ENCODE measurements around the gene UBL4B.
A peak's percentile ranks its signal among the peaks of the same experiment; 100 is the strongest.

Gene UBL4B, protein sequence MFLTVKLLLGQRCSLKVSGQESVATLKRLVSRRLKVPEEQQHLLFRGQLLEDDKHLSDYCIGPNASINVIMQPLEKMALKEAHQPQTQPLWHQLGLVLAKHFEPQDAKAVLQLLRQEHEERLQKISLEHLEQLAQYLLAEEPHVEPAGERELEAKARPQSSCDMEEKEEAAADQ

DNA sequence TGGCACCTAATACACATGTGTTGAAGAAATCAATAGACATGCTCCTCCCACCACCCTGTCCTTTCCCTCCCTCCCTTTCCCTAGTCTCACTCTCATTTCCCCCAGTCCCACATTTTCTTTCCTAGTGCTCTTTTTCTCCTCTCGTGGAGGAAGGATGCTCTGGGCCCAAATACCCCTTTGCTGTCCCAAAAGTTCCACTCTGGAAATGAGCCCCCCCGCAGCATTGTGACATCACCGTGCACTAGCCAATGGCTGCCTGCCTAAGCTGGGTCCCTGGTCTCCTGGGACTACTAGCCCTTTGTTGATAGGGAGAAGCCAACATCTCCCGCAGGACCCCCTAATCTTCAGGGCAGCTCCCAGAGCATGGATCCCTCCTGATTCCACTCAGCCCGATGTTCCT is at the start of gene UBL4B:
TSS of gene UBL4B (plus strand) at position 301 of the 400 bp plus-strand sequence. CDS start at position 393, 92 bp downstream.
- no peaks in the 10 kb centered on the region for H3K9me3 Mint-ChIP-seq
- H3K27me3 Mint-ChIP-seq = peaks cover 92% of the 10 kb centered on the region
- no peak for ATAC-seq (replicated peaks; ENCODE audit: extremely low read depth, poor library complexity, severe bottlenecking)

DNA sequence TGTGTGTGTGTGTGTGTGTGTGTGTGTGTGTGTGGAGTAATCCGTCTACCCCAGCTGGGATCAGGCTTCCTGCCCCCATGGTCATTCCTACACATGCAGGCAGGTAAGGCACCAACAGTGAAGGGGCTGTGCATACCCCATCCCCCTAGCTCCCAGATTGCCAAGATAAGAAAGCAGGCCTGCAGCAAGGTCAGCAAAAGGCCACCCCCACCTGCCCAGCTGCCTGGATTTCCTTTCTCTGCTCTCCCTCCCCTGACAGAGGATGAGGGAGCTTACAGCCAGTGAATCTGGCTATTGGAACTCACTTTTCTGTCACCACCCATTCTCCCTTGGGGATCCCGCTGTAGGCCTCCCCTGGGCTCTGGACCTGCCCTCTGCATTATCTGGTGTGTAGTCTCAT is 49.6 kb upstream of the UBL4B start:
- Mint-ChIP-seq H3K4me1 (peaks cover 5% of the 10 kb centered on the region), H3K36me3 (ENCODE audit: insufficient read depth) (peaks cover 3% of the 10 kb centered on the region), H3K27ac (ENCODE audit: low read depth) (no peak overlapping the region), H3K4me3 (no peak overlapping the region), H3K9me3 (no peaks in the 10 kb centered on the region), H3K27me3 (peaks cover 19% of the 10 kb centered on the region)
- DNase-seq (ENCODE audit: low spot score in 2 of 2) = no peak
- ATAC-seq (replicated peaks; ENCODE audit: extremely low read depth, poor library complexity, severe bottlenecking) = no peak

More for the DNA sequence above, at the start of gene UBL4B:
- H3K4me1 Mint-ChIP-seq = peaks cover 5% of the 10 kb centered on the region
- H3K4me3 Mint-ChIP-seq = no peak within 1 kb of the TSS
- no peaks in the 10 kb centered on the region for H3K36me3 Mint-ChIP-seq (ENCODE audit: insufficient read depth)
- no peak within 1 kb of the TSS for H3K27ac Mint-ChIP-seq (ENCODE audit: low read depth)
- DNase-seq (ENCODE audit: low spot score in 2 of 2) = no peak

GRCh38 chr1:110063781-110064180 is 48.5 kb upstream of the UBL4B start:
- Mint-ChIP-seq H3K36me3 (ENCODE audit: insufficient read depth) (peaks cover 3% of the 10 kb centered on the region), H3K4me1 (peaks cover 16% of the 10 kb centered on the region), H3K4me3 (no peak overlapping the region), H3K27ac (ENCODE audit: low read depth) (no peak overlapping the region), H3K9me3 (no peaks in the 10 kb centered on the region), H3K27me3 (peaks cover 30% of the 10 kb centered on the region)
- no peak for ATAC-seq (replicated peaks; ENCODE audit: extremely low read depth, poor library complexity, severe bottlenecking)
- DNase-seq (ENCODE audit: low spot score in 2 of 2) = no peak

DNA sequence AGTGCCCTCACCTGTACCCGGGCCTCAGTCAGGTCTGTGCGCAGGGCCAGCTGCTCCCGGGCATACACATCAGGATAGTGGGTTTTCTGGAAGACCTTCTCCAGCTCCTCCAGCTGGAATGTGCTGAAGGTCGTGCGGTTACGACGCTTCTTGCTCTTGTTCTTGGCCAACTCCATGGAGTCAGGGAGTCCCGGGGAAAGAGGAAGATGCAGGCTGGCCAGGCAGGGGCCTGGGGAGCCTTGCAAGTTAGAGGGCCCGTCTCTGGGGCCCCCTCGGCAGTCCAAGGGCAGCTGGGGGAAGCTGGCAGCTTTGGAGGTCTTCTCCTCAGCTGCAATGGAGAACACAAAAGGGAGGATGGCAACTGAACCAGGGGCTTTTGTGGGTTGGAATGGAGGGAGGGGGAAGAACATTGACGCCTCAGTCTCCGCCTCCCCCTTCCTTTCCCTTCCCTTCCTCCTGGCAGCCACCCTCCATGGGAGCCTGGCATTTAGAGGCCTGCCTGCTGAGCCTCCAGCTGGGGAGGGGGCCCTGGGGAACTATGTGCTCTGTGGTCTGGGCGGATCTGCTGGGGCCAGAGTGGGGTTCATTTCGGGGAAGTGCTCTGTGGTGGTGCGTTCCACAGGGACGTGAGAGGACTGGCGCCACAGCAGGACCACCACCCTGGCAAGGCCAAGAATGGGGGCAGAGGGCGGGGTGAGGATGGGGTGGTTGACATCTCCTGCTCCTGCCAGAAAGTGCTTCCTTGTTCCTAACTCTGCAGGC is 47.5 kb upstream of the UBL4B start:
- ATAC-seq (replicated peaks; ENCODE audit: extremely low read depth, poor library complexity, severe bottlenecking) = no peak

GRCh38 chr1:110065841-110066240 is 46.4 kb upstream of the UBL4B start:
- no peak for ATAC-seq (replicated peaks; ENCODE audit: extremely low read depth, poor library complexity, severe bottlenecking)
- H3K4me3 Mint-ChIP-seq = no peak overlapping the region
- no peak for DNase-seq (ENCODE audit: low spot score in 2 of 2)
- H3K9me3 Mint-ChIP-seq = no peaks in the 10 kb centered on the region
- H3K36me3 Mint-ChIP-seq (ENCODE audit: insufficient read depth) = no peaks in the 10 kb centered on the region
- peaks cover 45% of the 10 kb centered on the region for H3K27me3 Mint-ChIP-seq
- H3K27ac Mint-ChIP-seq (ENCODE audit: low read depth) = no peak overlapping the region
- H3K4me1 Mint-ChIP-seq = peaks cover 13% of the 10 kb centered on the region

More for the DNA sequence above, 47.5 kb upstream of the UBL4B start:
- Mint-ChIP-seq H3K27ac (ENCODE audit: low read depth) (no peak overlapping the region), H3K36me3 (ENCODE audit: insufficient read depth) (peaks cover 3% of the 10 kb centered on the region), H3K27me3 (peaks cover 37% of the 10 kb centered on the region), H3K4me3 (no peak overlapping the region), H3K9me3 (no peaks in the 10 kb centered on the region), H3K4me1 (peaks cover 18% of the 10 kb centered on the region)
- DNase-seq (ENCODE audit: low spot score in 2 of 2) = no peak

DNA sequence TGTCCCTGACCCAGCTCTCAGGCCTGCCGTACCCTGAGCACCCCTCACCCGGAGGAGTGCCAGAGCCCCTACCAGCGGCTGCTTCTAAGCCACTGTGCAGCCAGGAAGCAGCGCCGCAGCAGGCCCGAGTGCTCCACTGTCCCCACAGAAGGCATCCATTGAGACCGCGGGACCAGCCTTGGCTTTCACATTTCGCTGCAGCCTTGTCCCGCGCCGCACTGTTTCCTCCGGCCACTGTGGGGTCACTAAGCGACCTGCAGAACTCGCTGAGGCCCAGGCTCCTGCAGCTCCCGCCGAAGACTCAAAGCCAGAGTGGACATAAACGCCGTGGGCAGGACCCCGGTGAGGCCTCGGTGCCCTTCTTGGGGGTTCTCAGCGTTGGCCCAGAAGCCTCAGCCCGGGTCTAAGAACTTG is 44.8 kb upstream of the UBL4B start:
- Mint-ChIP-seq H3K9me3 (no peaks in the 10 kb centered on the region), H3K4me1 (peaks cover 13% of the 10 kb centered on the region), H3K27me3 (peaks cover 61% of the 10 kb centered on the region), H3K4me3 (no peak overlapping the region), H3K27ac (ENCODE audit: low read depth) (no peak overlapping the region), H3K36me3 (ENCODE audit: insufficient read depth) (no peaks in the 10 kb centered on the region)
- DNase-seq (ENCODE audit: low spot score in 2 of 2) (no peak), ATAC-seq (replicated peaks; ENCODE audit: extremely low read depth, poor library complexity, severe bottlenecking) (no peak)

GRCh38 chr1:110067893-110068645 is 44.2 kb upstream of the UBL4B start:
- H3K27me3 Mint-ChIP-seq = peaks cover 64% of the 10 kb centered on the region
- no peaks in the 10 kb centered on the region for H3K36me3 Mint-ChIP-seq (ENCODE audit: insufficient read depth)
- ATAC-seq (replicated peaks; ENCODE audit: extremely low read depth, poor library complexity, severe bottlenecking) = no peak
- peak overlapping the region; percentile 22 for H3K4me3 Mint-ChIP-seq
- no peaks in the 10 kb centered on the region for H3K9me3 Mint-ChIP-seq
- H3K27ac Mint-ChIP-seq (ENCODE audit: low read depth) = no peak overlapping the region
- DNase-seq (ENCODE audit: low spot score in 2 of 2) = no peak
- H3K4me1 Mint-ChIP-seq = peaks cover 13% of the 10 kb centered on the region

- Mint-ChIP-seq H3K9me3 (no peaks in the 10 kb centered on the region), H3K36me3 (ENCODE audit: insufficient read depth) (no peaks in the 10 kb centered on the region), H3K4me1 (peaks cover 13% of the 10 kb centered on the region), H3K27me3 (peaks cover 64% of the 10 kb centered on the region), H3K27ac (ENCODE audit: low read depth) (no peak overlapping the region), H3K4me3 (peak overlapping the region; percentile 22)
- DNase-seq (ENCODE audit: low spot score in 2 of 2) = no peak
- ATAC-seq (replicated peaks; ENCODE audit: extremely low read depth, poor library complexity, severe bottlenecking) = peak; percentile 37
Measured at GRCh38 chr1:110068646-110069403, 43.4 kb upstream of the UBL4B start.

- ATAC-seq (replicated peaks; ENCODE audit: extremely low read depth, poor library complexity, severe bottlenecking) = no peak
- H3K4me1 Mint-ChIP-seq = peaks cover 13% of the 10 kb centered on the region
- no peak overlapping the region for H3K4me3 Mint-ChIP-seq
- no peaks in the 10 kb centered on the region for H3K36me3 Mint-ChIP-seq (ENCODE audit: insufficient read depth)
- DNase-seq (ENCODE audit: low spot score in 2 of 2) = no peak
- H3K27ac Mint-ChIP-seq (ENCODE audit: low read depth) = no peak overlapping the region
- H3K9me3 Mint-ChIP-seq = no peaks in the 10 kb centered on the region
- H3K27me3 Mint-ChIP-seq = peaks cover 71% of the 10 kb centered on the region
Measured at GRCh38 chr1:110069404-110070281, 42.6 kb upstream of the UBL4B start.

- peaks cover 13% of the 10 kb centered on the region for H3K4me1 Mint-ChIP-seq
- no peak overlapping the region for H3K27ac Mint-ChIP-seq (ENCODE audit: low read depth)
- no peak overlapping the region for H3K4me3 Mint-ChIP-seq
- no peaks in the 10 kb centered on the region for H3K36me3 Mint-ChIP-seq (ENCODE audit: insufficient read depth)
- ATAC-seq (replicated peaks; ENCODE audit: extremely low read depth, poor library complexity, severe bottlenecking) (no peak), DNase-seq (ENCODE audit: low spot score in 2 of 2) (no peak)
- peaks cover 74% of the 10 kb centered on the region for H3K27me3 Mint-ChIP-seq
- no peaks in the 10 kb centered on the region for H3K9me3 Mint-ChIP-seq
Measured at GRCh38 chr1:110070282-110070669, 42.0 kb upstream of the UBL4B start.

DNA sequence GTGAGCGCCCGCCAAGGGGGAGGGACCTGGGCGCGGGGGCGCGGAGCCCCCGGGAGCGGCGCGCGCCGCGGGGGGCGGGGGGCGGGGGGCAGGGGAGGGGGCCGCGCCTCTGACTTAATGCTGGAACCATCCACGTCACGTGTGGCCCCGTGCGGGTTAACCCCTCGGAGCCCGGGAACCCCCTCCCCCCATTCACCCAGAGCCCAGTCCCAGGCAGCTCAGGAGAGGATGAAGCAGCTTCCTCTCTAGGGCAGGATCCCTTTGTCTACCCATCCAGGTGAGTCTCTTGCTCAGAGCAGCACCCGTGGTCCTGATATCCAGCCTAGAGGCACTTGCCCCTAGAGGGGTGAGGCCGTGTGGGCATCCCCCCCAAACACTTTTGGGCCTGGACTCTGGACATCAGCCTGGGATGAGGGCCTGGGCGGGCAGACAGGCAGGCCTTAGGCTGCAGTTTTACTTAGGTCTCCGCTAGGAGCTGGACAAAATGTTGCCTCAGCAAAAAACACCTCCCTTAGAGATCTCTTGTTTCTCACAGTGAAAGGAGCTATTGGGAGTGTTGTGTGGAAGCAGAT is 41.5 kb upstream of the UBL4B start, which contains the start of gene ALX3:
TSS of gene ALX3 (minus strand) at position 2 of the 572 bp plus-strand sequence. CDS start 60 bp downstream, outside the sequence.
- no peak for DNase-seq (ENCODE audit: low spot score in 2 of 2)
- Mint-ChIP-seq H3K36me3 (ENCODE audit: insufficient read depth) (no peaks in the 10 kb centered on the region), H3K4me1 (peaks cover 13% of the 10 kb centered on the region), H3K9me3 (no peaks in the 10 kb centered on the region), H3K4me3 (no peak within 1 kb of the TSS), H3K27me3 (peaks cover 79% of the 10 kb centered on the region), H3K27ac (ENCODE audit: low read depth) (no peak within 1 kb of the TSS)
- ATAC-seq (replicated peaks; ENCODE audit: extremely low read depth, poor library complexity, severe bottlenecking) = no peak

Data from central memory CD8-positive, alpha-beta T cell (primary cell).